ENCODE measurements around the gene ADAMTS14.

The ADAMTS14 gene

GRCh38 chr10:70674560-70675495 is 2.5 kb downstream of the ADAMTS14 start:
- no peak for DNase-seq (ENCODE audit: low read depth)

GRCh38 chr10:70675496-70676161 is 3.3 kb downstream of the ADAMTS14 start:
- DNase-seq (ENCODE audit: low read depth), result no peak

- DNase-seq (ENCODE audit: low read depth), result no peak
These were observed 4.2 kb downstream of the ADAMTS14 start for GRCh38 chr10:70676511-70676910.

- DNase-seq (ENCODE audit: low read depth), result no peak
These were observed 4.7 kb downstream of the ADAMTS14 start for GRCh38 chr10:70677016-70677415.

- no peak for DNase-seq (ENCODE audit: low read depth)
These were observed 5.4 kb downstream of the ADAMTS14 start for GRCh38 chr10:70677620-70678249.

GRCh38 chr10:70678250-70678635 is 5.9 kb downstream of the ADAMTS14 start:
- no peak for DNase-seq (ENCODE audit: low read depth)

GRCh38 chr10:70678757-70679489 is 6.6 kb downstream of the ADAMTS14 start:
- DNase-seq (ENCODE audit: low read depth), result no peak

GRCh38 chr10:70679498-70679897 is 7.2 kb downstream of the ADAMTS14 start:
- DNase-seq (ENCODE audit: low read depth), result no peak

- DNase-seq (ENCODE audit: low read depth), result no peak
These were observed 8.8 kb downstream of the ADAMTS14 start for GRCh38 chr10:70680899-70681730.

- no peak for DNase-seq (ENCODE audit: low read depth)
These were observed 9.4 kb downstream of the ADAMTS14 start for GRCh38 chr10:70681731-70682005.

- no peak for DNase-seq (ENCODE audit: low read depth)
These were observed 10.8 kb downstream of the ADAMTS14 start for GRCh38 chr10:70682920-70683600.

GRCh38 chr10:70683601-70683934 is 11.3 kb downstream of the ADAMTS14 start:
- no peak for DNase-seq (ENCODE audit: low read depth)

GRCh38 chr10:70683940-70684339 is 11.6 kb downstream of the ADAMTS14 start:
- no peak for DNase-seq (ENCODE audit: low read depth)

- no peak for DNase-seq (ENCODE audit: low read depth)
These were observed 12.1 kb downstream of the ADAMTS14 start for GRCh38 chr10:70684374-70684773.

- DNase-seq (ENCODE audit: low read depth), result no peak
These were observed 12.6 kb downstream of the ADAMTS14 start for GRCh38 chr10:70684839-70685454.

GRCh38 chr10:70685455-70685911 is 13.2 kb downstream of the ADAMTS14 start:
- DNase-seq (ENCODE audit: low read depth), result no peak

GRCh38 chr10:70688828-70689227 is 16.5 kb downstream of the ADAMTS14 start:
- DNase-seq (ENCODE audit: low read depth), result no peak

GRCh38 chr10:70689661-70690060 is 17.4 kb downstream of the ADAMTS14 start:
- DNase-seq (ENCODE audit: low read depth), result no peak

- no peak for DNase-seq (ENCODE audit: low read depth)
These were observed 18.3 kb downstream of the ADAMTS14 start for GRCh38 chr10:70690589-70690988.

- DNase-seq (ENCODE audit: low read depth), result no peak
These were observed 19.3 kb downstream of the ADAMTS14 start for GRCh38 chr10:70691611-70692010.
